Psoas muscle (tissue), 8 donors: ENCODE results near the gene UBE2D2. TPM values are rescaled to one million over a fixed set of nuclear protein-coding genes. Genes with fewer than 3 reads are reported as not detected.

Experiments used
- ATAC-seq, 4 donors: fragments of 200-7000 bp; cut with Tn5 transposase; one replicate each; pipeline ENCODE4 v1.9.1; 2020; ENCODE audit warnings: moderate library complexity in 3 of 4, mild to moderate bottlenecking in 2 of 4
- DNase-seq, 2 donors: peaks; one replicate each; pipeline ENCODE4 v3.0.0-alpha.2; 2020
- H3K27ac ChIP-seq: fragments of 200-600 bp; one replicate; pipeline ENCODE4 v1.8.0; 2022
- H3K27me3 ChIP-seq, 3 donors: fragments of 200-600 bp in 1 of 3; one replicate each; pipeline versions ENCODE4 v1.6.1 to v1.8.0; 2013 to 2022; ENCODE audit warnings: low read length in 2 of 3, mild to moderate bottlenecking in 2 of 3, moderate library complexity in 1 of 3; ENCODE audit not compliant: insufficient read depth in 3 of 3
- H3K36me3 ChIP-seq, 2 donors: fragments of 200-600 bp in 1 of 2; one replicate each; pipeline versions ENCODE4 v1.6.1 to v1.8.0; 2013 to 2022; ENCODE audit warnings: low read depth in 1 of 2, mild to moderate bottlenecking in 1 of 2, moderate library complexity in 1 of 2; ENCODE audit not compliant: insufficient read depth in 1 of 2
- H3K4me1 ChIP-seq: fragments of 200-600 bp; one replicate; pipeline ENCODE4 v1.8.0; 2022
- H3K4me3 ChIP-seq: fragments of 200-600 bp; one replicate; pipeline ENCODE4 v1.8.0; 2022; ENCODE audit warnings: mild to moderate bottlenecking
- H3K9me3 ChIP-seq: fragments of 200-600 bp; one replicate; pipeline ENCODE4 v1.8.0; 2022
- WGBS, 3 donors: extraction: QIAGEN DNeasy Blood & Tissue Kit; methylation state at CpG; one replicate each; pipeline versions ENCODE4 v1.1.6 to v1.1.7; 2013; 5-methylcytosine and 5-hydroxymethylcytosine counted together
- intact Hi-C, 2 donors: fragments of 100-400 bp; cut with DNase I; formaldehyde crosslinking; loops; one replicate each; pipeline versions ENCODE4 v1.11.0 to v1.14.2; 2022
- polyA plus RNA-seq, 3 donors: library from polyadenylated mRNA; stranded (reverse); fragments of 200-250 nt; gene quantifications; one replicate each; pipeline ENCODE4 v1.2.3, GENCODE V29; 2013
- total RNA-seq, 4 donors: library from RNA; stranded (reverse); fragmentation: NEBNext Ultra II Directional in 2 of 4; extraction: Animal tissue kit (Norgen Biotek cat#: 25700) in 2 of 4; gene quantifications; one replicate each; pipeline versions ENCODE4 v1.2.1 to v1.2.4, GENCODE V29; 2021 to 2023
- TF ChIP-seq, protein P1 (sequence below): fragments of 200-600 bp; IDR thresholded peaks from one replicate; pipeline ENCODE4 v1.8.0; 2022; ENCODE audit warnings: antibody characterized with exemption
- donor health status: healthy with polysubstance abuse.
- donor health status: DM: no; HTN: no; CAD: no; lungs with moderate emphysema.
- donor health status: Bipolar disorder and iron deficiency.
- donor health status: healthy.
- donor health status: DM: yes; HTN: yes; CAD: no.
- donor health status: DM: no; HTN: no; CAD: no.
- donor health status: DM: no; HTN: no; CAD: no.
- donor health status: DM: yes; HTN: yes; CAD: no.

The UBE2D2 gene
- total and polyA plus RNA-seq, 7 donors: 107 to 243 (median 163) TPM

DNA sequence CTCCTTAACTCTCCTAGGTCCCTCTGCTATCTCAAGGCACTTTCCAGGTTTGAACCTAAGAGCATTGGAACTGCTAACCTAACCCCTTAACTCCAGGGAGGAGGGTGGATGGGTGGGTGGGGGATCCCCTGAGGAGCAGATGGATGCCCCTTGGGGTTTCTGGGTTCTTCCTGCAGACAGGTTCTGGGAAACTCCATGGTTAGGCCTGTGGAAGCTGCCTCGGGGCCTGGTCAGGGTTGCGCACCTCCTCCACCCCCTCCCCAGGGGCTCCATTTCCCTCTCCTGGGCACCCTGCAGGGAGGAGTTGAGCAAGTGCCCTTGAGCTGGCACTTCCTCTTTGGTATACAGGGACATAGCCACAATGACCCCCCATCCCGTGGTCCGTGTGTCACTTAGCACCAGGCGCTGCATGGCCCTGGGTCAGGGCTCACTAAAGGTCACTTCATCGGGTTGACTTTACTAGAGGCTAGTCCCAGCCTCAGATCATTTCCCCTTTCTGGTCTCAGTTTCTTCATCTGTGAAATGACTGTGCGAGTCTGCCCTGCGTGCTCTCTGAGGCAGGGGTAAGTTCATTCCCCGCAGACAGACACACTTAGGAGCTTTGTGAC lies 103.1 kb downstream of the UBE2D2 start:
- peaks cover 97% of the 10 kb centered on the region for H3K4me1 ChIP-seq

DNA sequence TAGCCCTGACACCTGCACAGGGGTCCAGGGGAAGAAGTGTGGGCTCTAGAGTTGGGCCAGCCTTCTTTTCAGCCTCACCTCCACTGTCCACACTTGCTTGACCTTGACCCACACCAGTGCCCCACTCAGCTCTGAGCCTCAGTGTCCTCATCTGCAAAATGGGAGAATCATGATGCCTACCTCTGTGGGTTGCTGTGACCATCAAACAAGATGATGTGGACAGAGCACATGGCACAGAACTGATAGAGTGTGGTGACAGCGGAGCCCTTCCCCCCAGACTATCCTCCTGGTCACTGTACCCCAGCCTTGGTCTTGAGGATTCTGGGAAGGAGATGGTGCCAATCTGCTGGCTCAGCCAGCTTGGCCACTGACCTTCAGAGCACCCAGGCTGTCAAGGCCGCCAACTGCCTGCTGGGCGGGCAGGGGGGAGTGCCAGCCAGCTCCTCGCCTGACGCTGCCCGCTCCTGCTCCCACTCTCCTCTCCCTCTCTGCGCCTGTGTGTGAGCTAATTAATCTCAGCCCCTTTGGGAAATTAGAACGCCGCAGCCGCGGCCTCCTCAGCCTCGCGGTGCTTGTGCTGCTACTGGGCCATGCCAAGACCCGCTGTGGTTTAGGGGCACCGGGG lies 103.7 kb downstream of the UBE2D2 start:
- Histone ChIP-seq H3K4me3 (peak overlapping the region; percentile 51), H3K27ac (peak overlapping the region; percentile 98)
- intact Hi-C loops: no loop called here

More for the DNA sequence above, 103.1 kb downstream of the UBE2D2 start:
- Histone ChIP-seq H3K36me3 (no peaks in the 10 kb centered on the region), H3K27ac (peak overlapping the region; percentile 98), H3K4me3 (no peak overlapping the region), H3K9me3 (no peaks in the 10 kb centered on the region), H3K27me3 (no peaks in the 10 kb centered on the region)
- ATAC-seq (no peak), DNase-seq (peak in 1 of 2 donors; percentile 62)
- WGBS, 3 donors: 39 to 61% (median 47%) methylated on average over 9 of the region's 9 CpGs
- TF ChIP-seq, protein P1, sequence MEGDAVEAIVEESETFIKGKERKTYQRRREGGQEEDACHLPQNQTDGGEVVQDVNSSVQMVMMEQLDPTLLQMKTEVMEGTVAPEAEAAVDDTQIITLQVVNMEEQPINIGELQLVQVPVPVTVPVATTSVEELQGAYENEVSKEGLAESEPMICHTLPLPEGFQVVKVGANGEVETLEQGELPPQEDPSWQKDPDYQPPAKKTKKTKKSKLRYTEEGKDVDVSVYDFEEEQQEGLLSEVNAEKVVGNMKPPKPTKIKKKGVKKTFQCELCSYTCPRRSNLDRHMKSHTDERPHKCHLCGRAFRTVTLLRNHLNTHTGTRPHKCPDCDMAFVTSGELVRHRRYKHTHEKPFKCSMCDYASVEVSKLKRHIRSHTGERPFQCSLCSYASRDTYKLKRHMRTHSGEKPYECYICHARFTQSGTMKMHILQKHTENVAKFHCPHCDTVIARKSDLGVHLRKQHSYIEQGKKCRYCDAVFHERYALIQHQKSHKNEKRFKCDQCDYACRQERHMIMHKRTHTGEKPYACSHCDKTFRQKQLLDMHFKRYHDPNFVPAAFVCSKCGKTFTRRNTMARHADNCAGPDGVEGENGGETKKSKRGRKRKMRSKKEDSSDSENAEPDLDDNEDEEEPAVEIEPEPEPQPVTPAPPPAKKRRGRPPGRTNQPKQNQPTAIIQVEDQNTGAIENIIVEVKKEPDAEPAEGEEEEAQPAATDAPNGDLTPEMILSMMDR: no peak
- intact Hi-C loops: no loop called here

DNA sequence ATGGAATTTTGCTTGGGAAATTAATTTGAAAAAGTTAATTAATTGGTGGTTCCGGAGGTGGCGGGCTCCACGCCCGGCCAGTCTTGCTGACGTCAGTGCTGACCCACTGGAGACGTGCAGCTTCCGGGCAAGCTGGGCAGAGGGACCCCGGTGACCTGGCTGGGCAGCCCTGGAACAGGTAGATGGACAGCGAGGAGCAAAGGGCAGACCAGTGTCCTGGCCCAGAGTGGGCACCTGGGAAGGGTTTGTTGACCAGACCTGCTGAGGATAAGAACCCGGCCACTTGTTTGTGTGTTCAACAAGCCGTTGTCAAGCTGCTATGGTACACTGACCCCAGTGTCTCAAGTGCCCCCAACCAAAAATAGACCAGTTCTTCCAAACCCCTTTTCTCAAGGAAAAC lies 104.5 kb downstream of the UBE2D2 start:
- Histone ChIP-seq H3K4me3 (peak overlapping the region; percentile 51), H3K36me3 (no peaks in the 10 kb centered on the region), H3K4me1 (peaks cover 97% of the 10 kb centered on the region), H3K27me3 (no peaks in the 10 kb centered on the region), H3K27ac (peak overlapping the region; percentile 98), H3K9me3 (no peaks in the 10 kb centered on the region)
- TF ChIP-seq, protein P1: no peak
- ATAC-seq (no peak), DNase-seq (no peak)
- WGBS, 3 donors: 19 to 44% (median 33%) methylated on average over 11 of the region's 11 CpGs
- intact Hi-C loops: no loop called here

More for the DNA sequence above, 103.7 kb downstream of the UBE2D2 start:
- H3K27me3 ChIP-seq: no peaks in the 10 kb centered on the region
- H3K9me3 ChIP-seq: no peaks in the 10 kb centered on the region
- H3K36me3 ChIP-seq: no peaks in the 10 kb centered on the region
- TF ChIP-seq, protein P1: no peak
- DNase-seq (peak in 1 of 2 donors; percentile 83), ATAC-seq (peak; percentile 29 to 40 (median 38))
- H3K4me1 ChIP-seq: peaks cover 97% of the 10 kb centered on the region
- 26 to 46% (median 36%) methylated on average over 15 of the region's 15 CpGs for WGBS, 3 donors

DNA sequence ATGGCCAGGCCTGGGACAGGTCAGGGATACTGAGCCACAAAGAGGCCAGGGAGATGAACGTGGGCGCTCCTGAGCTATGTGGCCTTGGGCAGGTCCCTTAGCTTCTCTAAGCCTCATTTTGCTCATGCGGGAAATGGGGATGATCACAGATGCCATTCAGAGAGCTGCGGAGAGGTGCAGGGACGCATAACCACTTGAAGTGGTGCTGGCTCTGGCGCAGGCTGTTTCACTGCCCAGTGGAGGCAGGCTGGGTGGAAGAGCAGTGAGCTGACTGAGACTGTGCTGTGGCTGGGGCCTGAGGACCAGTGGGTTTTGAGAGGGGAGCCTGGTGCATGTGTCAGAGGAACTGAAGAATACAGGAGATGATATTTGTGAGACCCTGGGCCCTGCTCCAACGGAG lies 105.4 kb downstream of the UBE2D2 start:
- ATAC-seq (no peak), DNase-seq (no peak)
- Histone ChIP-seq H3K4me3 (peak overlapping the region; percentile 51), H3K4me1 (peaks cover 97% of the 10 kb centered on the region), H3K9me3 (no peaks in the 10 kb centered on the region), H3K36me3 (no peaks in the 10 kb centered on the region), H3K27me3 (no peaks in the 10 kb centered on the region), H3K27ac (peak overlapping the region; percentile 98)
- intact Hi-C loops: no loop called here
- TF ChIP-seq, protein P1: no peak
- WGBS, 3 donors: 42 to 76% (median 47%) methylated on average over 7 of the region's 7 CpGs
